H1 (cell line): ENCODE measurements around the gene ANKUB1. TPM values are rescaled to one million over a fixed set of nuclear protein-coding genes. Genes with fewer than 3 reads are reported as not detected.

Source experiments
- CHD7 ChIP-seq: fragments of 300-600 bp; sonication (generic); IDR thresholded peaks from 2 replicates; pipeline ENCODE4 v1.7.1; 2012; ENCODE audit warnings: low read length, moderate library complexity, mild to moderate bottlenecking, inconsistent platforms; ENCODE audit not compliant: insufficient replicate concordance
- polyA plus RNA-seq, 7 experiments: library from polyadenylated mRNA; depleted of rRNA in 3 of 7; stranded (reverse) in 5 of 7; unstranded in 2 of 7; fragments of >200 nt in 5 of 7; fragments of 200-250 nt in 2 of 7; gene quantifications; 1 replicate in 5 of 7; 2 replicates in 1 of 7; 4 replicates in 1 of 7; pipeline versions ENCODE4 v1.2.1 to v1.2.3, GENCODE V29; 2011 to 2013; ENCODE audit warnings: missing spikeins in 2 of 7, mixed read lengths in 2 of 7
- total RNA-seq: library from RNA; stranded (reverse); fragmentation: NEBNext Ultra II Directional; extraction: Animal tissue kit (Norgen Biotek cat#: 25700); gene quantifications from 2 replicates; pipeline ENCODE4 v1.2.1, GENCODE V29; 2021

Gene ANKUB1
- total and polyA plus RNA-seq, 2 of the 8 experiments (the other 6 are each of a cell fraction or from before 2014, with no cell fraction given): not detected

- no peak for TF ChIP-seq CHD7
These were observed 53.0 kb downstream of the ANKUB1 start (continued) for GRCh38 chr3:149739396-149739795.
